Peyer's patch (tissue), 4 donors: ENCODE measurements around the gene PLXNC1. TPM values are rescaled to one million over a fixed set of nuclear protein-coding genes. Genes with fewer than 3 reads are reported as not detected.

Experiments
- DNase-seq, 3 donors: peaks; one replicate each; pipeline ENCODE4 v3.0.0-alpha.2; 2017 to 2019
- H3K27ac ChIP-seq, 4 donors: fragments of 200-600 bp; sonication (generic); one replicate each; pipeline ENCODE4 v1.5.1; 2016 to 2019
- H3K27me3 ChIP-seq, 2 donors: fragments of 200-600 bp; sonication (generic); one replicate each; pipeline ENCODE4 v1.5.1; 2019
- H3K36me3 ChIP-seq, 3 donors: fragments of 200-600 bp; sonication (generic); one replicate each; pipeline ENCODE4 v1.5.1; 2016 to 2019
- H3K4me1 ChIP-seq, 4 donors: fragments of 200-600 bp; sonication (generic); one replicate each; pipeline ENCODE4 v1.5.1; 2016 to 2019
- H3K4me3 ChIP-seq, 4 donors: fragments of 200-600 bp; sonication (generic); 1 replicate in 3 of 4; 2 replicates in 1 of 4; pipeline ENCODE4 v1.5.1; 2016 to 2019; ENCODE audit warnings: mild to moderate bottlenecking in 1 of 4
- H3K9me3 ChIP-seq, 4 donors: fragments of 200-600 bp; sonication (generic); one replicate each; pipeline ENCODE4 v1.5.1; 2016 to 2019; ENCODE audit warnings: mild to moderate bottlenecking in 1 of 4
- CTCF ChIP-seq, 6 experiments: fragments of 450-650 bp in 4 of 6; fragments of 200-600 bp in 2 of 6; sonication (generic) in 1 of 6; IDR thresholded peaks; one replicate each; pipeline ENCODE4 v1.5.1; 2017 to 2019; ENCODE audit warnings: antibody characterized with exemption in 6 of 6, mild to moderate bottlenecking in 3 of 6, moderate library complexity in 1 of 6
- POLR2A ChIP-seq, 2 donors: fragments of 450-650 bp; IDR thresholded peaks; one replicate each; pipeline ENCODE4 v1.5.1; 2017; ENCODE audit warnings: antibody characterized with exemption in 2 of 2, mild to moderate bottlenecking in 2 of 2, moderate library complexity in 2 of 2
- total RNA-seq, 4 donors: library from RNA; depleted of rRNA; stranded (reverse); fragments of >200 nt; gene quantifications; one replicate each; pipeline ENCODE4 v1.1.0, GENCODE V29; 2016

The PLXNC1 gene
- total RNA-seq, 4 donors from 2014 or later: 0.88 to 21.5 (median 5.1) TPM

- TF ChIP-seq POLR2A (IDR thresholded peaks at IDR 0.05) (no peak), CTCF (IDR thresholded peaks at IDR 0.05) (no peak)
- H3K27ac ChIP-seq: no peak overlapping the region
- H3K9me3 ChIP-seq: no peaks in the 10 kb centered on the region
- no peak overlapping the region for H3K4me3 ChIP-seq
- no peaks in the 10 kb centered on the region for H3K27me3 ChIP-seq
- no peak for DNase-seq
- H3K4me1 ChIP-seq: peaks cover 0 to 3% (median 0%) of the 10 kb centered on the region in 4 donors
- H3K36me3 ChIP-seq: no peaks in the 10 kb centered on the region
Measured at GRCh38 chr12:94218233-94218632, 69.9 kb downstream of the PLXNC1 start.

- TF ChIP-seq POLR2A (IDR thresholded peaks at IDR 0.05) (no peak), CTCF (IDR thresholded peaks at IDR 0.05) (no peak)
- Histone ChIP-seq H3K27ac (no peak overlapping the region), H3K36me3 (no peaks in the 10 kb centered on the region), H3K9me3 (no peaks in the 10 kb centered on the region), H3K4me1 (peaks cover 0 to 3% (median 0%) of the 10 kb centered on the region in 4 donors), H3K27me3 (no peaks in the 10 kb centered on the region), H3K4me3 (no peak overlapping the region)
- no peak for DNase-seq
Measured at GRCh38 chr12:94219622-94220302, 71.4 kb downstream of the PLXNC1 start.

GRCh38 chr12:94220804-94221203 is 72.4 kb downstream of the PLXNC1 start:
- TF ChIP-seq CTCF (IDR thresholded peaks at IDR 0.05): no peak
- no peak for TF ChIP-seq POLR2A (IDR thresholded peaks at IDR 0.05)
- Histone ChIP-seq H3K9me3 (no peaks in the 10 kb centered on the region), H3K4me3 (no peak overlapping the region), H3K27me3 (no peaks in the 10 kb centered on the region), H3K4me1 (peaks cover 0 to 3% (median 0%) of the 10 kb centered on the region in 4 donors), H3K27ac (no peak overlapping the region), H3K36me3 (no peaks in the 10 kb centered on the region)
- DNase-seq: no peak

GRCh38 chr12:94222351-94223084 is 74.1 kb downstream of the PLXNC1 start:
- Histone ChIP-seq H3K27me3 (no peaks in the 10 kb centered on the region), H3K36me3 (no peaks in the 10 kb centered on the region), H3K9me3 (no peaks in the 10 kb centered on the region), H3K4me3 (no peak overlapping the region), H3K4me1 (peaks cover 0 to 3% (median 0%) of the 10 kb centered on the region in 4 donors), H3K27ac (no peak overlapping the region)
- DNase-seq: no peak
- TF ChIP-seq CTCF (IDR thresholded peaks at IDR 0.05) (no peak), POLR2A (IDR thresholded peaks at IDR 0.05) (no peak)

GRCh38 chr12:94223842-94224241 is 75.5 kb downstream of the PLXNC1 start:
- H3K27ac ChIP-seq: no peak overlapping the region
- no peaks in the 10 kb centered on the region for H3K36me3 ChIP-seq
- TF ChIP-seq CTCF (IDR thresholded peaks at IDR 0.05): no peak
- no peak overlapping the region for H3K4me3 ChIP-seq
- H3K9me3 ChIP-seq: no peaks in the 10 kb centered on the region
- no peaks in the 10 kb centered on the region for H3K27me3 ChIP-seq
- H3K4me1 ChIP-seq: peaks cover 0 to 3% (median 0%) of the 10 kb centered on the region in 4 donors
- DNase-seq: no peak
